ENCODE data around the gene ITPKB. TPM values are rescaled to one million over a fixed set of nuclear protein-coding genes. Genes with fewer than 3 reads are reported as not detected.

The ITPKB gene
- total RNA-seq, 2 donors from 2014 or later = 37.5 to 51.3 TPM

DNA sequence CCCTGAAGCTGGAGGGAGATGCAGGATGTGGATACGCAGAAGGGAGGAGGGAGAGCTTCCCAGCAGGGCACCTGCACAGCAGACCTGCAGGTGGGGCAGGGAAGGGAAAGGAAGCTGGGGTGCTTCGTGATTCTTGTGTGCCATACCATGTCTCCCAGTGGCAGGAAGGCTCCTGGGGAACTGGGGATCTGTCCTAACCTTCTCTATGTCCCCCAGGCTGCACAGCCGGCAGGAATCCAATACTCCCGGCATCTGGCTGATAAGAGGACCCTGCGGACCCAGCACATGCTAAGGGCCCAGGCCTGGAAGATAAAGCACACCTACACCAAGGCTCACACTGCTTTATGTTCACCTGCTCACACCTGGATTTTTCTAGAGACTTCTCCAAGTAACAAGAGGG, 79.4 kb downstream of the ITPKB start:
- H3K9me3 Mint-ChIP-seq = no peaks in the 10 kb centered on the region
- peak overlapping the region; percentile 90 to 98 for H3K27ac Mint-ChIP-seq
- DNase-seq (ENCODE audit: low spot score in 2 of 2) (no peak), ATAC-seq (no peak)
- H3K36me3 Mint-ChIP-seq = no peaks in the 10 kb centered on the region

DNA sequence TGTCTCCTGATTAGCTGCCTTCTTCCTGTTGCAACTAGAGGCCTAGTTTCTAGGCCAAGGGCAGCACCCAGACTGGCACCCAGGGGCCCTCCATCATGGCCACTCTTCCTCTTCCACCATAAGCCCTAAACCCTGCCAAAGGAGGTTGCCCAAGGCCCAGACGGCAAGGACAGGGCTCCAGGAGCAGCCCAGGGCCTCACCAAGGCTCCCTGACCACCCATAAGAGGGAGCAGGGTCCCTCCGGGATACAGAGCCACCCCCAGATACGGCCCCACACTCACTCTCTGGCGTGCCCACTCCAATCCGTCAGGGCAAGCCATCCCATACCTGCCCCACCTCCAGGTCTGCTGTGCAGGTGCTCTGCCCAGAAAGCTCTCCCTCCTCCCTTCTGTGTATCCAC, 79.9 kb downstream of the ITPKB start:
- DNase-seq (ENCODE audit: low spot score in 2 of 2) = no peak
- peak overlapping the region; percentile 60 to 71 for H3K27ac Mint-ChIP-seq

DNA sequence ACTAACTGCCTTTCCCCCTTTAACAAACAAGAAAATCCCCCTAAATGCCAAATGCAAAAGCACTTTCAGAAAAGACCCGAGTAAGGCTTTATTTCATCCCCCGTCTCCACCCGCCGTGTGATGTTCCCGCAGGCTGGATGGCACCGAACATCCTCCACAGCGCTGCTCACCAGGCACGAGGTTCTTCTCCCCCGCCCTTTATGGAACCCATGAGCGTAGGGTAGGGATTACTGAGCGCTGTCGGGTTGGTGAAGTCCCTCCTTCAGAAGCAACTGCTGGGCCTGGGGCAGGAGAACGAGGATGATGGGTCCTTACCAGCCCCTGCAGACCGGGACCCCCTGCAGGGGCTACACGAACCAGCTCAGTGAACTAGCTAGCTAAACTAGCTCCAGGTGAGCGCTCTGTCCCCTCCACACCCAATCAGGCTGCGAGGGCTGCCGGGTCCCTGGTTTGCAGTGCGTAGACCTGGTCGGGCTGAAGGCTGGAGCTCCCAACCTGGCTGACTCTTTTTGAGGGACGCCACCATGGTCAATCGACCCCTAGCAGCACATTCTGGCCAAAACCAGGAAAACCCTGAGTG, 80.4 kb downstream of the ITPKB start:
- Mint-ChIP-seq H3K27ac (peak overlapping the region in 1 of 2 donors; percentile 93), H3K9me3 (no peaks in the 10 kb centered on the region), H3K36me3 (no peaks in the 10 kb centered on the region)
- ATAC-seq (no peak), DNase-seq (ENCODE audit: low spot score in 2 of 2) (no peak)

More for the DNA sequence above, 79.9 kb downstream of the ITPKB start:
- H3K36me3 Mint-ChIP-seq = no peaks in the 10 kb centered on the region
- H3K9me3 Mint-ChIP-seq = no peaks in the 10 kb centered on the region
- ATAC-seq = no peak

DNA sequence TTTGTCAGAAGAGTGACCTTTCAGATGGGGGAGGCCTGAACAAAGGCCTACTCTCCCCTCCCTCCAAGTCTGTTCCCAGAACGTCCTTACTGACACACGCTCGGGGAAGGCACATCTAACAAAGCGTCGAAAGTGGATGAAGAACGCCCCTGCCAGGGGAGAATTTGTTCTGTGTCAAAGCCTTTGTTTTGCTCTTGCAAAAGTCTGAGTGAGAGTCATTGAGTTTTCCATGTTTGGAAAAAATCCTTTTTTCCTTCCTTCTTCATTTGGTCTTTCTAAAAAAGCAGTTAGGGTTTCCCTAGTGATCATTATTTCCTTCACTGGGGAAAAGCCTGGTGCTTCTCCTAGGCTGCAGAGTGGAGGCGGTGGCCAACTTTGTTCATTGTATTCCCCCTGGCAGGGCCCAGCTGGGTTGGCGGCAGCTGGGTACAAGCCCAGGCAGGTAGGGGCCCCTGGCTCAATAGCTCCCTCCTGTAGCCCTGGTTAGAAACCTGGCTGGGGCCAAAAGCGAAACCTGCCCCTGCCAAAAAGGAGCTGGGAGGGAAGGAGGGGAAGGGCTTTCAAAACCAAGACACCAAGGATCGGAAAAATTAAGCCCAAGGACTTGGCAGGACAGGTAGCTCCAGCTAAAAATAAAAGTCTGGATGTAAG, 81.1 kb downstream of the ITPKB start:
- DNase-seq (ENCODE audit: low spot score in 2 of 2) = no peak
- H3K9me3 Mint-ChIP-seq = no peaks in the 10 kb centered on the region
- H3K27ac Mint-ChIP-seq = peak overlapping the region; percentile 50 to 93
- ATAC-seq = no peak
- no peaks in the 10 kb centered on the region for H3K36me3 Mint-ChIP-seq

DNA sequence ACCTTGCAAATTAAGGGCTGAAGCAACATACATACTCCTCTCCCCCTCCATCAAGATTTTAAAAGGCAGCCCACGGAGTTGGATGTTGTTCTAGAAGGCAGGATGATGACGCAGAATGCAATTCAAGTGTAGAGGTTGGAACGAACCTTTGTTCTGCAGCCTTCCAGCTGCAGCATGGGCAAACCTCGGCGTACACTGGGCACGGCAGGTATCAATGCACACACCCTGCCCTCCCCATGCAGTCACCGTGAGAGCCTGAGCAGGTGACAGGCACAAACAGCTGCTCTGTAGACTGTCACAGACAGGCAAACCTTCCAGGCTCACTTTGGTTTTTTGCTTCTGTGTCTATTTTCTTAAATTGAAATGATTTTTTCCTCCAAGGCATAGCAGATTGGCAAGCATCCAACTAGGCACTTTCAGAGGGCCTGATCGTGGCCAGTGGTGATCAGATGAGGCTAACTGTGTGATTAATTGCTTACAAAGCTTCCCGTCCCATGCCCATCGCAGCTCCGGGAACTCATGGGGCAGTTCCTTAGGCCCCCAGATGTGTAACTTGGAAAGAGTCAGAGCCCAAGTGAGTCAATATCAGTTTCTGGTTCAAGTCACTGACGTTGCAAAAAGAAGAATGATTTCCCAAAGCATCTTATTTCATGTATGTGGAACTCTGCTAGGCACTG, 82.3 kb downstream of the ITPKB start:
- DNase-seq (ENCODE audit: low spot score in 2 of 2) (no peak), ATAC-seq (peak; percentile 7 to 25)
- Mint-ChIP-seq H3K36me3 (no peaks in the 10 kb centered on the region), H3K27ac (peak overlapping the region in 1 of 2 donors; percentile 93), H3K9me3 (no peaks in the 10 kb centered on the region)

DNA sequence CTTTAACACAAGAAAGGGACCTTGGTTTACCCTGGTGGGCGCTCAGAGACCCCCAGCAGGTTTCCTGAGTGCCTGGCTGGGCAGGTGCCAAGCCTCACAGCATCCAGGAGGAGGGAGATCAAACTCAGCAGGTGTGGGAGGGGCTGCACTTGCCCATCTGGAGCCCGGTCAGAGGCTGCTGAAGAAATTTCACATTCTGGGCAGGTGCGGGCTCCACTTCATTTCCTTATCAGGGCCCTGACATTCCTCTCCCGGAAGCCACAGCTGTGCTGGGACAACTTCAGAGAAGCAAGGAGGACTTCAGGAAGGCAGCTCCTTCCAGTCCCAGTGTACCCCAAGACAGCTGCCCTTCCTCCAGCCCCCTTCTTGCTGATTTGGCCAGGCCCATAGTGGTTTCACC, 82.9 kb downstream of the ITPKB start:
- Mint-ChIP-seq H3K27ac (peak overlapping the region; percentile 81 to 93), H3K9me3 (no peaks in the 10 kb centered on the region), H3K36me3 (no peaks in the 10 kb centered on the region)
- no peak for ATAC-seq
- DNase-seq (ENCODE audit: low spot score in 2 of 2) = no peak

DNA sequence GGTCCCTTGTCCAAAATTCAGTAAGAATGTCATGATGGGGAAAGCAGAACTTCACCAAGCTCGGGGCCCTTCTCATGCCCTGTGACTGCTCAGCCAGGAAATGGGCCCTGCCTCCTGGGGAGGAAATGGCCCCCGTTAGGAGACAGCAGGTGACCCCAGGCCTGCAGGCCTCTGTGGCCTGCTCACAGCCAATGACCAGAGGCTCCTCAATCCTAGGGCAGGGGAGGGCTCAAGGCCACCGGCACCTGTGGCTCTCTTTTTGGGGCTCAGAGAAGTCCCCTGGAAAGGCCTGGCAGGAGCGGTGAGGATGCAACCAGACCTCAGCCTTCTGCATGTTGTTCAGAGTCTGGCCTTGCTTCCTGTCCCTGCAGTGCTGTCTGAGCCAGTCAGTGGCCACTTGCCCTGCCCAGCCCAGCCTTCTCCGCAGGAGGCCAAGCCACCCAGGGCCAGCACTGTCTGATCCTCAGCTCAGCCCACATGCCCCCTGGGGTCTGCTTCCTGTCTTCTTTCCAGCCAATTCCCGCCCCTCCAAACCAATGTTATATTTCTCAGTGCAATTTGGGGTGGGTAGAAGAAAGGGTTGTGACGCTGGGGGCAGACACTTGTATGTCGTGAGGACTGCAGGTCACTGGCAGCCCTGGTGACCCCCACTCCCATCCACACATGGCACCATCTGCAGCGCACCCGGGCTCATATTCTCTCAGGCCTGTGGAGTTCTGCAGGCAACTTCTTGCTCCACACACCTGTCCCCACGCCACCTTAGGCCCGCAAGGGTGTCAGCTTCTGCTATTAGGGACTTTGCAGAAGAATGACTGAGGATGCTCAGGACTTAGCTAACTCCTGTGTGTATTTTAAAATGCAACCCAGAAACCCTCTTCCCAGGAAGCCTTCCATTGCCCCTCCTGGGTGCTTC, 83.6 kb downstream of the ITPKB start:
- Mint-ChIP-seq H3K27ac (peak overlapping the region; percentile 81 to 93), H3K36me3 (no peaks in the 10 kb centered on the region), H3K9me3 (no peaks in the 10 kb centered on the region)
- ATAC-seq = peak in 1 of 2 donors; percentile 7
- DNase-seq (ENCODE audit: low spot score in 2 of 2) = no peak

DNA sequence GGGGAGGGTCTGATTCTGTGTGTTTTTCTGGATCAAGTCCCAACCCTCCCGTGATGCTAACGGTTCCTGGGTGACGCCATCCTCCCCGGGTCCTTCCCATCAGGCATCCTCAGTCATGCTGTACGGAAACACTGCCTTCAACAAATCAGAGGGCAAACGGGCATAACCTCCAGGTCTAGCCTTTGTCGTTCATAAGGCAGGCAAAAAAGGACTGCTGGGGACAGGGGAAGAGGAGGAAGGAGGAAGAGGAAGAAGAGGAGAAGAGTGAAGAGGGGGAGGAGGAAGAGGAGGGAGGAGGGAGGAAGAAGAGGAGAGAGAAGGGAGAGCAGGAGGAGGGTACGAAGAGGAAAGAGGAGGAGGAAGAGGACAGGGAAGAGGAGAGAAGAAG, 84.4 kb downstream of the ITPKB start:
- Mint-ChIP-seq H3K27ac (peak overlapping the region; percentile 81 to 93), H3K9me3 (no peaks in the 10 kb centered on the region), H3K36me3 (no peaks in the 10 kb centered on the region)
- DNase-seq (ENCODE audit: low spot score in 2 of 2) = no peak
- no peak for ATAC-seq

DNA sequence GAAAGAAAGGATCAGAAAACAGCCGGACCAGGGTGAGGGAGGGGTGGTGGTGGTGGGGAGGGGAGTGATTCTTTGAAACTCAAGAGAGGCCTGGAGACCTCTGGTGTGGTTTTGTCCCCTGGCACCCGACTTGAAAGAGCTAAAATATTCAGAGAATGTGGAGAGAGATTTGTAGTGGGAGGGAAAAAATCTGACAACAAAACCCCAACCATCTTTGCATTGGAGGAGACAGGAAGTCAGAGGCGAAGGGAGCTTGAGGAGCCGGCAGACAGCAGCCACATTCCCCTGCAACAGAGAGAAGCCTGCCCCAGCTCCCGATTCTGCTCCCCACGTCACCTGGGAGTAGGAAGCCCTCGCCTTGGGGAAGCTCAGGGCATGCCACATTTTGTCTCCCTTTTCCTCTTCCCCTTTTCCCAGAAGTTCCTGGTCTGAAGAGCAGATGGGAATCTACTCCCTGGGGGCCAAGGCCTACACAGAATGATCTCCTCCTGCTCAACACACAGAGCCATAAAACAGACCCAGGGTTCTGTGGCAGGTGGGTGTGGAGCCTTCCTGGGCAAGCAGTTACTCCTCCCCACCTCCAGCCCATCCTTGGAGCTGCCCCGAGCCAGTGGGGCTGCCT, 84.9 kb downstream of the ITPKB start:
- H3K9me3 Mint-ChIP-seq = no peaks in the 10 kb centered on the region
- peaks cover 0 to 4% of the 10 kb centered on the region in 2 donors for H3K36me3 Mint-ChIP-seq
- peak in 1 of 2 donors; percentile 29 for ATAC-seq
- DNase-seq (ENCODE audit: low spot score in 2 of 2) = no peak
- peak overlapping the region; percentile 81 to 93 for H3K27ac Mint-ChIP-seq

DNA sequence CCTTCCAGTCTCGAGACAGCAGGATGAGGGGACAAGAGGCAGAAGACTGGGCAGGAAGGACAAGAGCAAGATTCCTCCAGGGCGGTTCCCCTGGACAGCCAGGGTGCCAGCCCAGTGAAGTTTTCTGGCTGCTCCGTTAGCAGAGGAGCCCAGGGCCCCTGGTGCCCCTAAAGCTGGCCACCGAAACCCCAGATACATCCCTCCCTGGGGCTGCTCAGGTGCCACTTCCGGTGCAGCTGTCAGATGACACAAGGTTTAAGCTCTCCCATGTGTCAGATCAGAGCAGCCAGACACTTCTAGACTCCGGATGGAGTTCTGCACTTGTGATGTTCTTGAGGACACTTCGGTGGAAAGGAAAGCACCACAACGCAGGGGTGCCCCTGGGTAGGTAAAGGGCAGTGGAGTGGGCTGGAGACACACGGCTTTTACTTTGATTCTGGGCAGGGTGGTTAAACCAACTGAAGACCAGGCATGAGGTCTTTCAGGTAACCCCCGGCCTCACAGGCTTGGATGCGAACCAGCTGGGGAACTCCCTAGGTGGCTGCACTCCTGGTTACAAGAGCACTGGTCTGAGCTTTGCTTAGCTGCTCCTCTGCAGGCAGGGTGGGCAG, 85.7 kb downstream of the ITPKB start:
- ATAC-seq (peak; percentile 77 to 78), DNase-seq (ENCODE audit: low spot score in 2 of 2) (peak in 1 of 2 donors; percentile 71)
- no peaks in the 10 kb centered on the region for H3K9me3 Mint-ChIP-seq
- peak overlapping the region; percentile 93 to 95 for H3K27ac Mint-ChIP-seq
- H3K36me3 Mint-ChIP-seq = peaks cover 0 to 4% of the 10 kb centered on the region in 2 donors

DNA sequence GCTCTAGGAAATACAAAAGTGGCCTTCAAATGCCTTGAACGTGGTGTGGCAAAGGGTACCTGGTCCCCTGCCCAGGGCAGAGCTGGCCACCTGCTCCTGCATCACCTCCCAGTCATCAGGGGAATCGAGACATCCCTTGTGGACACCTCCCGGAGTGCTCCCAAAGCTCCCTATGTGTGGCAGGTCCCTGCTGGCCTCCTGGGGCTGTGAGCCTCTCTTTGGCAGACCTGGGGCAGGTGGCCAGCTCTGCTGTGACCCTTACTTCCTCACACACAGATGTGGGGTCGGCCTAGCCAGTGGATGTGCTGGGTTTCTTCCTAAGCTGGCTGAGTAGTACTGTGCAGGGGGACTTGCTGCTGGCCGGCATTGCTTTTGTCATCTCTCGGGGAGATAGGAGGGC, 86.5 kb downstream of the ITPKB start:
- H3K27ac Mint-ChIP-seq = peak overlapping the region in 1 of 2 donors; percentile 93
- ATAC-seq (no peak), DNase-seq (ENCODE audit: low spot score in 2 of 2) (no peak)
- H3K36me3 Mint-ChIP-seq = peaks cover 0 to 10% of the 10 kb centered on the region in 2 donors
- H3K9me3 Mint-ChIP-seq = no peaks in the 10 kb centered on the region

DNA sequence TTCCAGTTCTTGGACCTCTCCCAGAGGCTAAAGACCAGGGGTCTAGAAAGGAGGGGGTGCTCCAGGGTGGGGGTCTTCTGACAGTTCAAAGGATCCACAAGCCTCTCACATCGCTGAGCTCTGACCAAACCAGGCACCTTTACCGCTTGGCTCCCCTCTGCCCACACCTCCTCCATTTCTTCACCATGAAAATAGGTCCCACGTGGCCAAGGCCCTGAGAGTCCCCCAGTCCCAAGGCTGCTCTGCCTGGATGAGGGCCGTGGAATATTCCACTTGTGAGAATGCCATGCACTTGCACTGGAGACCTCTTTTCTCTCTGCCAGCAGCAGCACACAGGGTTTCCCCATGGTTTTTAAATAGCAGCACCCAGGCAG, 87.4 kb downstream of the ITPKB start:
- Mint-ChIP-seq H3K36me3 (peaks cover 0 to 10% of the 10 kb centered on the region in 2 donors), H3K9me3 (no peaks in the 10 kb centered on the region), H3K27ac (no peak overlapping the region)
- ATAC-seq (no peak), DNase-seq (ENCODE audit: low spot score in 2 of 2) (no peak)

DNA sequence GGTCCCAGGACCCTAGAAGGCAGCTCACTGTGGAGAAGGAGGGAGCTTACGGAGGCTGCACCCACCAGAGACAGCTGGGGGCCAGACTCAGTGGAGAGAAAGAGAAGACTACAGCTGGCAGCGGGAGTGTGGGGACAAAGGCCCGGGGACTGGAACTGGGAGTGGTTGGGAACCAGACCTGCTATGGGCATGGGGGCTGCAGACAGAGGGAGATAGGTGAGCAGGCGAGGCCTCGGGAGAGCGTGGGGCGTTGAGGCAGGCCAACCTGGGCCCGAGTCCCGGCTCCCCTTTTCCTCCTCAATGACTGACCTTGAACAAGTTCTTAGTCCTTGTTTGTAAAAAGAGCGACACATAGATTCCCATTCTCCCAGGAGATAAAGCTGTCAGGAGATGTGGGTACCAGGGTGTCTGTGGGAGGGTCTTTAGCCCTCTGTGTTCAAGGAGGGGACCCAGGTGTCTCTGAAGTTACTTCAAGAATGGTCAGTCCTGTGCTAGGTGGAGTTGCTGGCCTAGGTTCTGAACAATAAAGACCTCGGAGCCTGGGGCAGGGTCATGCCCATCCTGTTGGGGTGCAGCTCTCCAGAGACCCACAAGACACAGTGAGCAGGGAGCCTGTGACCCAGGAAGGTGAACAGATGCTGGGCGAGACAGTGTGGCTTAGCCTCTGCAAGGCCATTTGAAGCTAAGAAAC, 87.9 kb downstream of the ITPKB start:
- peak overlapping the region; percentile 4 to 60 for H3K27ac Mint-ChIP-seq

DNA sequence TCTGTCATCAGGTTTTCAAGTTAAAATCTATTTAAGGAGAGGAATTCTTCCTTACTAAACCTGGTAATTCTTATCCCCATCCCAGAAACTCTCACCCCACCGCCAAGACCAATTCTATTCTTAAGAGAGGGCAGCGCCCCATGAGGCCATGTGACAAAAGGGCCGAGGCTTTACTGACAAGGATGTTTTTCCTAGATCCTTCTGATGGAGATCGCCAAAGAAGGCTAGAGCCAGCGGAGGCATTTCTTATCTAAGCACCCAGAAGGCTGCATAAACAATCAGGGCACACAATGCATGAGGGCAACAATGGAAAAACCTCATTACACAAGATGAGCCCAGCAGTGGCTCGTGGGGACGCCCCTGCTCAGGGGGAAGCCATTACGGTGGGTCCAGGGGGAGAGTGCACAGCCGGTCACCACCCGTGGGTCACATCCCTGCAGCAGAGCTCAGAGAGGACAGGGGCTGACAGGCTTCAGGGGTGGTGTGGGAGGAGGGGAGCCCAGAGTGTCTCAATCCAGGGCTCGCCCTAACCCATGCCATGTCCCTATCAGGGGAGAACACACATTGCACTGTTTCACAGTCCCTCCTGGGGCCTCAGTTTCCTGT, 88.7 kb downstream of the ITPKB start:
- no peak for ATAC-seq
- DNase-seq (ENCODE audit: low spot score in 2 of 2) = no peak
- Mint-ChIP-seq H3K36me3 (peaks cover 0 to 10% of the 10 kb centered on the region in 2 donors), H3K9me3 (no peaks in the 10 kb centered on the region), H3K27ac (peak overlapping the region; percentile 60)

More for the DNA sequence above, 87.9 kb downstream of the ITPKB start:
- H3K36me3 Mint-ChIP-seq = peaks cover 0 to 10% of the 10 kb centered on the region in 2 donors
- H3K9me3 Mint-ChIP-seq = no peaks in the 10 kb centered on the region
- ATAC-seq (no peak), DNase-seq (ENCODE audit: low spot score in 2 of 2) (no peak)

DNA sequence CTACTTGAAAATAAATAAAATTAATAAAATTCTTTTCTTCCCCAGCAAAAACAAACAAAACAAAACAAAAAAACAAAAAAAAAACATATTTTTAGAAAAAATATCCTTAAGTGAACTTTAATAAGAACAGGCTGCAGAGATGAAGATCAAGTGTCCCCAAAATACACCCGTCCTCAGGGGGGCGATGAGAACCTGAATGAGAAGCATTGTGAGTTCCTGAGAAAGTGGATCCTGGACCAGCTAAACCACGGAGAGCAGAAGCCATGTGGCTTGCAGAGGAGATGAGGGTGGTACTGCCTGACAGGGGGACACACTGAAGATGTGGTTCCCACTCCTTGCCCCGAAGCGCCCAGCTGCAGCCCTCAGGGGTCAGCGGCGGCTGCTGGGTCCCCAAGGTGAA, 89.3 kb downstream of the ITPKB start:
- no peaks in the 10 kb centered on the region for H3K9me3 Mint-ChIP-seq
- H3K27ac Mint-ChIP-seq = peak overlapping the region in 1 of 2 donors; percentile 60
- no peak for DNase-seq (ENCODE audit: low spot score in 2 of 2)
- no peak for ATAC-seq
- H3K36me3 Mint-ChIP-seq = peaks cover 0 to 10% of the 10 kb centered on the region in 2 donors

Measured in activated naive CD4-positive, alpha-beta T cell treated with anti-CD3 and anti-CD28 coated beads, Interleukin-2, amount 50 U/mL, for 72 hours (primary cell).